WTC11 (cell line): ENCODE results near the gene NLRP1. TPM values are rescaled to one million over a fixed set of nuclear protein-coding genes. Genes with fewer than 3 reads are reported as not detected.

Experiments used
- ATAC-seq: fragments of 200-7000 bp; cut with Tn5 transposase; 2 replicates; pipeline ENCODE4 v1.10.0; 2021; ENCODE audit warnings: mild to moderate bottlenecking, moderate library complexity
- CTCF ChIA-PET: fragments of 300-600 bp; sonication (Branson Sonifier 250); formaldehyde crosslinking; loops from one replicate; lab custom pipeline; 2021; ENCODE audit warnings: antibody characterized with exemption; lab: Charles Lee
- POLR2A ChIA-PET: fragments of 350-600 bp; sonication (Branson Sonifier 250); formaldehyde crosslinking; loops from one replicate; lab custom pipeline; 2021; ENCODE audit warnings: antibody characterized with exemption; lab: Charles Lee
- DNase-seq: peaks from one replicate; pipeline ENCODE4 v3.0.0; 2021; ENCODE audit warnings: low spot score
- H3K27ac Mint-ChIP-seq: 2 replicates; pipeline ENCODE4 v1.8.0; 2021; ENCODE audit warnings: mixed read lengths
- H3K27me3 Mint-ChIP-seq: 2 replicates; pipeline ENCODE4 v1.8.0; 2021; ENCODE audit warnings: low read depth, mild to moderate bottlenecking, moderate library complexity, mixed read lengths
- H3K36me3 Mint-ChIP-seq: 2 replicates; pipeline ENCODE4 v1.8.0; 2021; ENCODE audit warnings: mixed read lengths
- H3K4me1 Mint-ChIP-seq: 2 replicates; pipeline ENCODE4 v1.8.0; 2022; ENCODE audit warnings: mixed read lengths
- H3K4me3 Mint-ChIP-seq: 2 replicates; pipeline ENCODE4 v1.8.0; 2021; ENCODE audit warnings: mild to moderate bottlenecking, moderate library complexity, mixed read lengths
- H3K9me3 Mint-ChIP-seq: 2 replicates; pipeline ENCODE4 v1.8.0; 2021; ENCODE audit warnings: mixed read lengths
- AR ChIP-seq: fragments of 250-450 bp; sonication (Bioruptor Pico); IDR thresholded peaks from 2 replicates; pipeline ENCODE4 v1.9.0; 2021; ENCODE audit warnings: mild to moderate bottlenecking
- CBFB ChIP-seq: sonication (generic); formaldehyde crosslinking; IDR thresholded peaks from 2 replicates; pipeline ENCODE4 v1.8.1; 2022; ENCODE audit warnings: mild to moderate bottlenecking, low read depth, missing genetic modification reagents
- CREM ChIP-seq: sonication (generic); formaldehyde crosslinking; IDR thresholded peaks from 2 replicates; pipeline ENCODE4 v1.8.1; 2022; ENCODE audit warnings: mild to moderate bottlenecking, missing genetic modification reagents, moderate library complexity
- FOXJ3 ChIP-seq: sonication (generic); formaldehyde crosslinking; IDR thresholded peaks from 2 replicates; pipeline ENCODE4 v1.9.0; 2021; ENCODE audit warnings: missing genetic modification reagents, mild to moderate bottlenecking, borderline replicate concordance
- KAT7 ChIP-seq: sonication (generic); formaldehyde crosslinking; IDR thresholded peaks from 2 replicates; pipeline ENCODE4 v1.8.1; 2023; ENCODE audit warnings: missing genetic modification reagents, mild to moderate bottlenecking, borderline replicate concordance
- MXD4 ChIP-seq: fragments of 250-450 bp; sonication (Bioruptor Pico); IDR thresholded peaks from 2 replicates; pipeline ENCODE4 v1.8.0; 2021; ENCODE audit warnings: mild to moderate bottlenecking, moderate library complexity, borderline replicate concordance
- NFE2L1 ChIP-seq: sonication (generic); formaldehyde crosslinking; IDR thresholded peaks from 2 replicates; pipeline ENCODE4 v1.8.1; 2023; ENCODE audit warnings: missing genetic modification reagents
- PRRX2 ChIP-seq: fragments of 250-450 bp; sonication (Bioruptor Pico); IDR thresholded peaks from 2 replicates; pipeline ENCODE4 v1.8.0; 2021; ENCODE audit warnings: mild to moderate bottlenecking
- ZNF232 ChIP-seq: sonication (generic); formaldehyde crosslinking; IDR thresholded peaks from 2 replicates; pipeline ENCODE4 v1.8.0; 2022; ENCODE audit warnings: mild to moderate bottlenecking, missing genetic modification reagents
- ZNF317 ChIP-seq: sonication (generic); formaldehyde crosslinking; IDR thresholded peaks from 2 replicates; pipeline ENCODE4 v1.8.1; 2023; ENCODE audit warnings: low read depth, mild to moderate bottlenecking, moderate library complexity, missing genetic modification reagents, borderline replicate concordance
- ZNF671 ChIP-seq: fragments of 250-450 bp; sonication (Bioruptor Pico); IDR thresholded peaks from 2 replicates; pipeline ENCODE4 v1.8.0; 2021; ENCODE audit warnings: mild to moderate bottlenecking
- total RNA-seq: library from RNA; stranded (reverse); gene quantifications from 3 replicates; pipeline ENCODE4 v1.2.3, GENCODE V29; 2021
- TF ChIP-seq, protein P1 (sequence below): sonication (generic); formaldehyde crosslinking; IDR thresholded peaks from 2 replicates; pipeline ENCODE4 v1.8.1; 2022; ENCODE audit warnings: missing genetic modification reagents, borderline replicate concordance
- TF ChIP-seq, protein P2 (sequence below): fragments of 250-450 bp; sonication (Bioruptor Pico); conservative IDR thresholded peaks from 2 replicates; pipeline ENCODE4 v1.9.0; 2021; ENCODE audit warnings: mild to moderate bottlenecking
- TF ChIP-seq, protein P3 (sequence below): sonication (generic); formaldehyde crosslinking; conservative IDR thresholded peaks from 2 replicates; pipeline ENCODE4 v1.8.1; 2023; ENCODE audit warnings: mild to moderate bottlenecking, low read depth, missing genetic modification reagents, moderate library complexity
- TF ChIP-seq, protein P4 (sequence below): sonication (generic); formaldehyde crosslinking; IDR thresholded peaks from 2 replicates; pipeline ENCODE4 v1.8.1; 2023; ENCODE audit warnings: mild to moderate bottlenecking, missing genetic modification reagents
- TF ChIP-seq, protein P5 (sequence below): sonication (generic); formaldehyde crosslinking; IDR thresholded peaks from 2 replicates; pipeline ENCODE4 v1.8.0; 2022; ENCODE audit warnings: mild to moderate bottlenecking, missing genetic modification reagents

The NLRP1 gene
- total RNA-seq, 1 experiment from 2014 or later, result 17.6 TPM

- TF ChIP-seq, protein P1, sequence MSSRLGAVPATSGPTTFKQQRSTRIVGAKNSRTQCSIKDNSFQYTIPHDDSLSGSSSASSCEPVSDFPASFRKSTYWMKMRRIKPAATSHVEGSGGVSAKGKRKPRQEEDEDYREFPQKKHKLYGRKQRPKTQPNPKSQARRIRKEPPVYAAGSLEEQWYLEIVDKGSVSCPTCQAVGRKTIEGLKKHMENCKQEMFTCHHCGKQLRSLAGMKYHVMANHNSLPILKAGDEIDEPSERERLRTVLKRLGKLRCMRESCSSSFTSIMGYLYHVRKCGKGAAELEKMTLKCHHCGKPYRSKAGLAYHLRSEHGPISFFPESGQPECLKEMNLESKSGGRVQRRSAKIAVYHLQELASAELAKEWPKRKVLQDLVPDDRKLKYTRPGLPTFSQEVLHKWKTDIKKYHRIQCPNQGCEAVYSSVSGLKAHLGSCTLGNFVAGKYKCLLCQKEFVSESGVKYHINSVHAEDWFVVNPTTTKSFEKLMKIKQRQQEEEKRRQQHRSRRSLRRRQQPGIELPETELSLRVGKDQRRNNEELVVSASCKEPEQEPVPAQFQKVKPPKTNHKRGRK (CRISPR knock-in tag), result 0 out of 2 replicates have a peak, but pooled peaks have one; percentile 71
- TF ChIP-seq NFE2L1 (CRISPR knock-in tag), result peak; percentile 77; the same call in 1 of the 2 replicates
- no peak for TF ChIP-seq AR (CRISPR knock-in tag)
- peak; percentile 79 for TF ChIP-seq CREM
These were observed 97.8 kb downstream of the NLRP1 start, which contains the start of gene MIS12 (continued) for GRCh38 chr17:5486206-5487124.

- peak within 1 kb of the TSS; percentile 100 for H3K27ac Mint-ChIP-seq
- ChIA-PET POLR2A (interaction anchor here (0.7 to 2.6 kb wide), 8 partner anchors 15 to 208 kb away, joined by 3 to 24 read pairs (median 3); partner anchors contain the start of genes DHX33, NUP88 and RPAIN), CTCF (interaction anchor here (0.7 to 3.0 kb wide), 8 partner anchors 14 to 248 kb away, joined by 3 to 15 read pairs (median 5); partner anchors contain the start of genes C1QBP, DHX33, NUP88 and RPAIN)
- peaks cover 26% of the 10 kb centered on the region for H3K4me1 Mint-ChIP-seq
- H3K36me3 Mint-ChIP-seq, result peaks cover 56% of the 10 kb centered on the region
- no peaks in the 10 kb centered on the region for H3K27me3 Mint-ChIP-seq
- no peaks in the 10 kb centered on the region for H3K9me3 Mint-ChIP-seq
- peak within 1 kb of the TSS; percentile 100 for H3K4me3 Mint-ChIP-seq
- peak; percentile 44 for DNase-seq
- ATAC-seq, result peak; percentile 24
- TF ChIP-seq FOXJ3 (CRISPR knock-in tag) (no peak), ZNF232 (CRISPR knock-in tag) (no peak), MXD4 (no peak), KAT7 (CRISPR knock-in tag) (no peak), ZNF671 (CRISPR knock-in tag) (no peak), PRRX2 (CRISPR knock-in tag) (no peak), ZNF317 (CRISPR knock-in tag) (no peak), AR (CRISPR knock-in tag) (no peak), CBFB (CRISPR knock-in tag) (no peak)
- TF ChIP-seq, protein P2, sequence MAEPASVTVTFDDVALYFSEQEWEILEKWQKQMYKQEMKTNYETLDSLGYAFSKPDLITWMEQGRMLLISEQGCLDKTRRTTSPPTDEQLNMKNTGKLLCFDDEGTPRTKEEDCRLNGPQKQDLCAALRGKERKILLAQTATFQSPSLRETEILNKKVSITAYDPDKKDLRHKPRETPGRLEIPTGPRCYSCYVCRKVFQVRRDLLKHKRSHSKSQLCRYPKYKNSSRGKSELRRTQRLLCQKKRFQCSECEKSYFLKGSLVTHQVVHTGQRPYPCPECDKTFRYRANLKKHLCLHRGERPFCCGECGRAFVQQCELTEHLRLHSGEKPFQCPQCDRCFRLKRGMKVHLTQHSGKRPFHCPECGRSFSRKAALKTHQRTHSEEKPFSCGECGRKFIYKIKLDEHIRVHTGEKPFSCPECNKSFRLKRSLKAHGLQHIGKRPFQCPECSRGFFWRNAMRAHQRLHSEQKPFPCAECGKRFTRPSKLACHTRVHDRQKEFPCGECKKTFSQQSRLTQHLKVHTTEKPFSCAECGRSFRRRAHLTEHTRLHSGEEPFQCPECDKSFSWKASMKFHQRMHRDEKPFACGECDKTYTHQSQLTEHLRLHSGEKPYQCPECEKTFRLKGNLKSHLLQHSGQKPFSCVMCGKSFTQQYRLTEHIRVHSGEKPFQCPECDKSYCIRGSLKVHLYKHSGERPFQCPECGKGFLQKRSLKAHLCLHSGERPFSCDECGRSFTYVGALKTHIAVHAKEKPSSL (CRISPR knock-in tag), result no peak
- TF ChIP-seq, protein P3, sequence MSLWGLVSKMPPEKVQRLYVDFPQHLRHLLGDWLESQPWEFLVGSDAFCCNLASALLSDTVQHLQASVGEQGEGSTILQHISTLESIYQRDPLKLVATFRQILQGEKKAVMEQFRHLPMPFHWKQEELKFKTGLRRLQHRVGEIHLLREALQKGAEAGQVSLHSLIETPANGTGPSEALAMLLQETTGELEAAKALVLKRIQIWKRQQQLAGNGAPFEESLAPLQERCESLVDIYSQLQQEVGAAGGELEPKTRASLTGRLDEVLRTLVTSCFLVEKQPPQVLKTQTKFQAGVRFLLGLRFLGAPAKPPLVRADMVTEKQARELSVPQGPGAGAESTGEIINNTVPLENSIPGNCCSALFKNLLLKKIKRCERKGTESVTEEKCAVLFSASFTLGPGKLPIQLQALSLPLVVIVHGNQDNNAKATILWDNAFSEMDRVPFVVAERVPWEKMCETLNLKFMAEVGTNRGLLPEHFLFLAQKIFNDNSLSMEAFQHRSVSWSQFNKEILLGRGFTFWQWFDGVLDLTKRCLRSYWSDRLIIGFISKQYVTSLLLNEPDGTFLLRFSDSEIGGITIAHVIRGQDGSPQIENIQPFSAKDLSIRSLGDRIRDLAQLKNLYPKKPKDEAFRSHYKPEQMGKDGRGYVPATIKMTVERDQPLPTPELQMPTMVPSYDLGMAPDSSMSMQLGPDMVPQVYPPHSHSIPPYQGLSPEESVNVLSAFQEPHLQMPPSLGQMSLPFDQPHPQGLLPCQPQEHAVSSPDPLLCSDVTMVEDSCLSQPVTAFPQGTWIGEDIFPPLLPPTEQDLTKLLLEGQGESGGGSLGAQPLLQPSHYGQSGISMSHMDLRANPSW (CRISPR knock-in tag), result no peak
- TF ChIP-seq, protein P4, sequence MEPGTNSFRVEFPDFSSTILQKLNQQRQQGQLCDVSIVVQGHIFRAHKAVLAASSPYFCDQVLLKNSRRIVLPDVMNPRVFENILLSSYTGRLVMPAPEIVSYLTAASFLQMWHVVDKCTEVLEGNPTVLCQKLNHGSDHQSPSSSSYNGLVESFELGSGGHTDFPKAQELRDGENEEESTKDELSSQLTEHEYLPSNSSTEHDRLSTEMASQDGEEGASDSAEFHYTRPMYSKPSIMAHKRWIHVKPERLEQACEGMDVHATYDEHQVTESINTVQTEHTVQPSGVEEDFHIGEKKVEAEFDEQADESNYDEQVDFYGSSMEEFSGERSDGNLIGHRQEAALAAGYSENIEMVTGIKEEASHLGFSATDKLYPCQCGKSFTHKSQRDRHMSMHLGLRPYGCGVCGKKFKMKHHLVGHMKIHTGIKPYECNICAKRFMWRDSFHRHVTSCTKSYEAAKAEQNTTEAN, result no peak
- TF ChIP-seq, protein P5, sequence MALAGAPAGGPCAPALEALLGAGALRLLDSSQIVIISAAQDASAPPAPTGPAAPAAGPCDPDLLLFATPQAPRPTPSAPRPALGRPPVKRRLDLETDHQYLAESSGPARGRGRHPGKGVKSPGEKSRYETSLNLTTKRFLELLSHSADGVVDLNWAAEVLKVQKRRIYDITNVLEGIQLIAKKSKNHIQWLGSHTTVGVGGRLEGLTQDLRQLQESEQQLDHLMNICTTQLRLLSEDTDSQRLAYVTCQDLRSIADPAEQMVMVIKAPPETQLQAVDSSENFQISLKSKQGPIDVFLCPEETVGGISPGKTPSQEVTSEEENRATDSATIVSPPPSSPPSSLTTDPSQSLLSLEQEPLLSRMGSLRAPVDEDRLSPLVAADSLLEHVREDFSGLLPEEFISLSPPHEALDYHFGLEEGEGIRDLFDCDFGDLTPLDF, result no peak
These were observed 98.8 kb downstream of the NLRP1 start, which contains the start of gene DERL2 for GRCh38 chr17:5485270-5486205. Gene DERL2, minus strand, starts transcription at chr17:5486178. Its CDS starts 17 bp downstream, at chr17:5486161.
